Right lobe of liver (tissue), 6 donors: ENCODE data around the gene ZNF155. TPM values are rescaled to one million over a fixed set of nuclear protein-coding genes. Genes with fewer than 3 reads are reported as not detected.

ENCODE experiments used
- ATAC-seq, 4 donors: fragments of 200-7000 bp; cut with Tn5 transposase; one replicate each; pipeline ENCODE4 v1.9.1; 2020; ENCODE audit warnings: mild to moderate bottlenecking in 4 of 4, moderate library complexity in 4 of 4
- DNase-seq, 3 donors: peaks; one replicate each; pipeline ENCODE4 v3.0.0-alpha.2; 2020
- H3K27ac ChIP-seq, 3 donors: fragments of 200-600 bp; one replicate each; pipeline ENCODE4 v1.8.0; 2022
- H3K27me3 ChIP-seq, 2 donors: fragments of 200-600 bp; one replicate each; pipeline ENCODE4 v1.8.0; 2022
- H3K36me3 ChIP-seq, 4 donors: fragments of 200-600 bp; sonication (generic) in 1 of 4; one replicate each; pipeline versions ENCODE4 v1.5.1 to v1.8.0; 2017 to 2022; ENCODE audit warnings: control low read depth in 1 of 4
- H3K4me1 ChIP-seq, 4 donors: fragments of 200-600 bp; sonication (generic) in 1 of 4; one replicate each; pipeline versions ENCODE4 v1.5.1 to v1.8.0; 2017 to 2022; ENCODE audit warnings: control low read depth in 1 of 4
- H3K4me3 ChIP-seq, 3 donors: fragments of 200-600 bp; one replicate each; pipeline ENCODE4 v1.8.0; 2022
- H3K9me3 ChIP-seq, 4 donors: fragments of 200-600 bp; sonication (generic) in 1 of 4; one replicate each; pipeline versions ENCODE4 v1.5.1 to v1.8.0; 2017 to 2022; ENCODE audit warnings: control low read depth in 1 of 4
- POLR2A ChIP-seq: fragments of 450-650 bp; IDR thresholded peaks from one replicate; pipeline ENCODE4 v1.6.1; 2017; ENCODE audit warnings: antibody characterized with exemption, mild to moderate bottlenecking
- WGBS: methylation state at CpG from one replicate; pipeline ENCODE4 v1.1.6; 2018; ENCODE audit warnings: low coverage, low lambda C conversion rate; ENCODE audit not compliant: insufficient coverage; ENCODE audit errors: missing lambda C conversion rate; 5-methylcytosine and 5-hydroxymethylcytosine counted together
- intact Hi-C, 2 donors: fragments of 100-400 bp; cut with DNase I; formaldehyde crosslinking; loops; one replicate each; pipeline versions ENCODE4 v1.11.2 to v1.14.1; 2022
- long read RNA-seq: library from polyadenylated mRNA; unstranded; transcript quantifications from one replicate; pipeline ENCODE4 v2.0.0, GENCODE V29; 2019
- total RNA-seq, 6 experiments: library from RNA; depleted of rRNA in 2 of 6; stranded (reverse); fragments of >200 nt in 2 of 6; fragmentation: NEBNext Ultra II Directional in 3 of 6; extraction: Animal tissue kit (Norgen Biotek cat#: 25700) in 3 of 6; gene quantifications; one replicate each; pipeline versions ENCODE4 v1.1.0 to v1.2.4, GENCODE V29; 2016 to 2023
- TF ChIP-seq, protein P1 (sequence below), 4 donors: fragments of 200-600 bp in 3 of 4; fragments of 450-650 bp in 1 of 4; IDR thresholded peaks; one replicate each; pipeline versions ENCODE4 v1.5.1 to v1.8.0; 2016 to 2022; ENCODE audit warnings: antibody characterized with exemption in 4 of 4, mild to moderate bottlenecking in 2 of 4
- donor health status: DM: no; HTN: yes; CAD: no.
- donor health status: DM: no; HTN: no; CAD: no.
- donor health status: DM: no; HTN: no; CAD: no.
- donor health status: DM: no; HTN: yes; CAD: no.
- donor health status: DM: no; HTN: yes; CAD: no.

The ZNF155 gene
- total RNA-seq, result 1 to 10 TPM; 1.9 to 5.8 (median 3.1) TPM
- long read RNA-seq, partial matches to known transcripts, result 0 of 2 reads
- long read RNA-seq, other reads (novel, unspliced or antisense), result 2 of 2 reads

DNA sequence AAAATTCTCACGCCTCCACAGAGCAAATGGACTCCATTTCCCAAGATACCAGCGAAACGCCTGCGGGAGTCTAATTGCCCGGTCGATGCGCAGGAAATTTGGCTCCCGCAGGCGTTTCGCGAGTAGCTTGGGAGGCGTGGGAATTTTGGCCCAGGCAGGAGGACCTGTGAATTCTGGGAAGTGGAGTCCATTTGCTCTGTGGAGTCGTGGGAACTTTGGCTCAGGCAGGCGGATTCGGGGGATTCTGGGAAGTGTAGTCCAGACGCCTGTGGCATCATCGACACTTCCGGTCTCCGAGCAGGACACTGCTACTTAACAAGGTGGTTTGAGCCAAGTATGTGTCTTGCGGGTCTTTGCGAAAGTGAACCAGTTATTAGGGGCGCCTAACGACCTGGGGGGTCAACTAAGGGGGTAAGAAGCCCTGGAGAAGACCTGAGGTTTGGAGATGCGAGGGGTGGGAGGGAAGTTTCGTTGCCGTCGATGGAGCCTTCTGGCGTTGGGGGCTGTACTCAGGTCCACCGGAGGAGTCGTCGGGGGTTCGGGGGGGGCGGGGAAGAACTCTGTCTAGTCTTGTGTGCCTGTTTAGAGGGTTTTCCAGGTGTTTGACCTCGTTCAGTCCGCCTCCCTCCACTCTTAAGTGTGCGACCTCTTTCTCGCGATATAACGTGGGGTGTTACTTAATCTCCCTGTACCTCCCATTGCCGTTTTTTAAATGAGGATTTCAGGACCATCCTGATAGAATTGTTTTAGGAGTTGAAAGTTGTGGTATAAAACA lies at the start of gene ZNF155:
TSS of gene ZNF155 (plus strand) at position 277 of the 775 bp plus-strand sequence. CDS start 4,356 bp downstream, outside the sequence.
- Histone ChIP-seq H3K36me3 (peaks cover 0 to under 1% (median 0%) of the 10 kb centered on the region in 4 donors), H3K4me3 (peak within 1 kb of the TSS; percentile 65 to 70 (median 68)), H3K27me3 (no peaks in the 10 kb centered on the region), H3K4me1 (no peaks in the 10 kb centered on the region), H3K27ac (peak within 1 kb of the TSS in 2 of 3 donors; percentile 15 to 53), H3K9me3 (peaks cover 0 to 17% (median 0%) of the 10 kb centered on the region in 4 donors)
- intact Hi-C loops, result no loop called here
- peak; percentile 86 to 96 (median 96) for DNase-seq
- peak; percentile 20 for TF ChIP-seq POLR2A
- TF ChIP-seq, protein P1, sequence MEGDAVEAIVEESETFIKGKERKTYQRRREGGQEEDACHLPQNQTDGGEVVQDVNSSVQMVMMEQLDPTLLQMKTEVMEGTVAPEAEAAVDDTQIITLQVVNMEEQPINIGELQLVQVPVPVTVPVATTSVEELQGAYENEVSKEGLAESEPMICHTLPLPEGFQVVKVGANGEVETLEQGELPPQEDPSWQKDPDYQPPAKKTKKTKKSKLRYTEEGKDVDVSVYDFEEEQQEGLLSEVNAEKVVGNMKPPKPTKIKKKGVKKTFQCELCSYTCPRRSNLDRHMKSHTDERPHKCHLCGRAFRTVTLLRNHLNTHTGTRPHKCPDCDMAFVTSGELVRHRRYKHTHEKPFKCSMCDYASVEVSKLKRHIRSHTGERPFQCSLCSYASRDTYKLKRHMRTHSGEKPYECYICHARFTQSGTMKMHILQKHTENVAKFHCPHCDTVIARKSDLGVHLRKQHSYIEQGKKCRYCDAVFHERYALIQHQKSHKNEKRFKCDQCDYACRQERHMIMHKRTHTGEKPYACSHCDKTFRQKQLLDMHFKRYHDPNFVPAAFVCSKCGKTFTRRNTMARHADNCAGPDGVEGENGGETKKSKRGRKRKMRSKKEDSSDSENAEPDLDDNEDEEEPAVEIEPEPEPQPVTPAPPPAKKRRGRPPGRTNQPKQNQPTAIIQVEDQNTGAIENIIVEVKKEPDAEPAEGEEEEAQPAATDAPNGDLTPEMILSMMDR (IDR thresholded peaks at IDR 0.05), result no peak
- peak; percentile 100 for ATAC-seq
- WGBS, result 0% methylated on average over 37 of the region's 40 CpGs

DNA sequence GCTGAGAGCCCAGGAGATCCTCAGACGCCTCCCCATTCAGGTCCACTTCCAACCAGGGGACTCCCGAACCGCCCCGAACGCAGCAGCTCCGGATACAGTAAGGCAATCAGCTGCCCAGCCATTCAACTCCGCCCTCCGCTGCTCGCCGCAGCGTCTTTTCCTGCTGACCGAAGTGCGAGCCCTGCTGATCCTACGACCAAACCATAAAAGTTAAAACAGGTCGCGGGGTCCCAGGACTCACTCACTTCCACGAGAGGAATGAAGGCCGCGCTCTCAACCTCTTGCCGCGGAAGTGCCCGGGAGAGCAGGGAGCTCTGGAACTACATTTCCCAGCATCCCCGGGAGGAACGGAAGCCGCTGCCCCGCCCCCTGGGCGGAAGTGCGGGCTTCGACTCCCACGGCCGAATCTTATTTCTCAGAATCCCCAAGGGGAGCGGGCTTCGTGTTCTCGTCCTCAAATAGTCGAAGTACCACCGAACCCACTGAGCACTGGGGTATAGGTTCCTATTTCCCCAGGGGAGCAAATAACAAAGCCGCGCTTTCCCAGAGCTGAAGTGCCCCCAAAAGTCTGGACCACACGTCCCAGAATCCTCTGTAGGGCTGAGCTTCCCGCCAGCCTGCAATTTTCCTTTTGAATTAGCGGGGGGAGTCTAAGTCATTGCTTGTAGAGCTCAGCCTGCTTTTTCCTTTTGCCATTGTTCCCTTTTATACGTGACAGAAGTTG lies 48.8 kb upstream of the ZNF155 start, which contains the start of gene ZNF45:
TSS of gene ZNF45 (minus strand) at position 298 of the 724 bp plus-strand sequence. CDS start 13,097 bp downstream, outside the sequence.
- Histone ChIP-seq H3K9me3 (no peaks in the 10 kb centered on the region), H3K4me3 (peak within 1 kb of the TSS; percentile 50 to 75 (median 73)), H3K27ac (peak within 1 kb of the TSS; percentile 40 to 61 (median 46)), H3K27me3 (no peaks in the 10 kb centered on the region), H3K4me1 (peaks cover 0 to 18% (median 6%) of the 10 kb centered on the region in 4 donors), H3K36me3 (peaks cover 0 to 27% (median 12%) of the 10 kb centered on the region in 4 donors)
- DNase-seq (peak; percentile 88 to 94 (median 93)), ATAC-seq (peak; percentile 99 to 100 (median 100))
- TF ChIP-seq, protein P1 (IDR thresholded peaks at IDR 0.05), result no peak
- peak; percentile 50 for TF ChIP-seq POLR2A
- intact Hi-C loops, result no loop called here
- WGBS, result under 1% methylated on average over 28 of the region's 42 CpGs

DNA sequence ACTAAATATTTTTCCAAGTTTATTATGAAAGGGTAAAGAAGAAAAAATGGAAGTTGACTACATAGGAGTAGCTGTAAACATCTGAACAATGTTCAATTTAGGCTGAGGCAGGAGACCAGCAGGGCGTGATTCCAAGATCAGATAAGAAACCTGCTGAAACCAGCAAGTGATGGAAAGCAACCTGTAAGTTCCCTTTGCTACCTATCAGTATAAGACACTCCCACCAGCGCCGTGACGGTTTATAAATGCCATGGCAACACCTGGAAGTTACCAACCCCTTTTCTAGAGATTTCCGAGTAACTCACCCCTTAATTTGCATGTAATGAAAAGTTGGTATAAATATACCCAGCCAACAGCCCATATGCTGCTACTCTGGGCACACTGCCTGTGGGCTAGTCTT lies 47.8 kb upstream of the ZNF155 start:
- intact Hi-C loops, result no loop called here
- H3K36me3 ChIP-seq, result peaks cover 0 to 19% (median 5%) of the 10 kb centered on the region in 4 donors
- WGBS, result 46% methylated on average over 4 of the region's 5 CpGs
- no peak overlapping the region for H3K4me3 ChIP-seq
- TF ChIP-seq, protein P1 (IDR thresholded peaks at IDR 0.05), result no peak
- TF ChIP-seq POLR2A, result no peak
- H3K27ac ChIP-seq, result no peak overlapping the region
- DNase-seq, result no peak
- no peaks in the 10 kb centered on the region for H3K27me3 ChIP-seq
- no peak for ATAC-seq
- peaks cover 0 to 18% (median 6%) of the 10 kb centered on the region in 4 donors for H3K4me1 ChIP-seq
- H3K9me3 ChIP-seq, result no peaks in the 10 kb centered on the region

DNA sequence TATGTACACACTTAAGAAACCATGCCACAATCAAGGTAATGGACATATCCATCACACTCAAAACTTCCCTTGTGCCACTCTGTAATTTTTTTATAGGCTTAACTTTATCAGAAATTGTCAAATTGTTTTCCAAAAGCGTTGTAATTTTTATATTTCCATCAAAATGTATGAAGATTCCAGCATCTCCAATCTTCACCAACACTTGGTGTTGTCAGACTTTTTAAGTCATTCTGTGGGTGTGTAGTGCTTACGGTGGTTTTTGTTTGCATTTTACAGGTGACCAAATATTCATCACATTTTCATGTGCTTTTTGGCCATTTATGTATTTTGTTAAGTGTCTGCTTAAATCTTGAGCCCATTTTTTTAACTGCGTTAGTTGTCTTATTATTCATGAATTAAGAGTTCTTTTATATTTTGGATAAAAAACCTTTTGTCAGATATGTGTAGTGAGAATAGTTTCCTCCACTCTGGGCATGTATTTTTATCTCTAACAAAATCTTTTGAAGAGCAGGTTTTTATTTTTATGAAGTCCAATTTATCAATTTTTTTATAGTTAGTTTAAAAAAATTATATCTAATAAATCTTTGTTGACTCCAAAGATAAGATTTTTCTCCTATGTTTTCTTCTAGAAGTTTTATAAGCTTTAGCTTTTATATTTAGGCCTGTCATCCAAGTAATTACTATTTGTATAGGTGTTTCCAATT lies 44.3 kb upstream of the ZNF155 start:
- H3K9me3 ChIP-seq, result no peaks in the 10 kb centered on the region
- H3K27ac ChIP-seq, result no peak overlapping the region
- ATAC-seq, result no peak
- peaks cover 0 to 5% (median 0%) of the 10 kb centered on the region in 4 donors for H3K4me1 ChIP-seq
- H3K4me3 ChIP-seq, result no peak overlapping the region
- no peak for TF ChIP-seq POLR2A
- TF ChIP-seq, protein P1 (IDR thresholded peaks at IDR 0.05), result no peak
- H3K36me3 ChIP-seq, result no peaks in the 10 kb centered on the region
- H3K27me3 ChIP-seq, result no peaks in the 10 kb centered on the region
- no peak for DNase-seq
- intact Hi-C loops, result no loop called here
- 61% methylated on average over 3 of the region's 3 CpGs for WGBS
